Upper lobe of right lung (tissue), 1 donor: ENCODE measurements around the gene GSK3A. TPM values are rescaled to one million over a fixed set of nuclear protein-coding genes. Genes with fewer than 3 reads are reported as not detected.

ENCODE experiments used
- ATAC-seq: fragments of 200-7000 bp; cut with Tn5 transposase; one replicate; pipeline ENCODE4 v1.9.1; 2020; ENCODE audit warnings: mild to moderate bottlenecking, moderate library complexity
- DNase-seq: peaks from one replicate; pipeline ENCODE4 v3.0.0-alpha.2; 2020
- H3K27ac ChIP-seq: fragments of 200-600 bp; one replicate; pipeline ENCODE4 v1.8.0; 2022
- H3K27me3 ChIP-seq: fragments of 200-600 bp; one replicate; pipeline ENCODE4 v1.8.0; 2022; ENCODE audit warnings: mild to moderate bottlenecking
- H3K36me3 ChIP-seq: fragments of 200-600 bp; one replicate; pipeline ENCODE4 v1.8.0; 2022
- H3K4me1 ChIP-seq: fragments of 200-600 bp; one replicate; pipeline ENCODE4 v1.8.0; 2022
- H3K4me3 ChIP-seq: fragments of 200-600 bp; one replicate; pipeline ENCODE4 v1.8.0; 2022; ENCODE audit warnings: mild to moderate bottlenecking
- H3K9me3 ChIP-seq: fragments of 200-600 bp; one replicate; pipeline ENCODE4 v1.8.0; 2022
- intact Hi-C: fragments of 100-400 bp; cut with DNase I; formaldehyde crosslinking; loops from one replicate; pipeline ENCODE4 v1.11.0; 2022
- total RNA-seq: library from RNA; stranded (reverse); fragmentation: NEBNext Ultra II Directional; extraction: Animal tissue kit (Norgen Biotek cat#: 25700); gene quantifications from one replicate; pipeline ENCODE4 v1.2.1, GENCODE V29; 2021
- TF ChIP-seq, protein P1 (sequence below): fragments of 200-600 bp; IDR thresholded peaks from one replicate; pipeline ENCODE4 v1.8.0; 2022; ENCODE audit warnings: antibody characterized with exemption
- donor health status: DM: no; HTN: yes; CAD: no; lungs with severe emphysema.

The GSK3A gene
- total RNA-seq, 1 donor from 2014 or later, result 38.7 TPM

DNA sequence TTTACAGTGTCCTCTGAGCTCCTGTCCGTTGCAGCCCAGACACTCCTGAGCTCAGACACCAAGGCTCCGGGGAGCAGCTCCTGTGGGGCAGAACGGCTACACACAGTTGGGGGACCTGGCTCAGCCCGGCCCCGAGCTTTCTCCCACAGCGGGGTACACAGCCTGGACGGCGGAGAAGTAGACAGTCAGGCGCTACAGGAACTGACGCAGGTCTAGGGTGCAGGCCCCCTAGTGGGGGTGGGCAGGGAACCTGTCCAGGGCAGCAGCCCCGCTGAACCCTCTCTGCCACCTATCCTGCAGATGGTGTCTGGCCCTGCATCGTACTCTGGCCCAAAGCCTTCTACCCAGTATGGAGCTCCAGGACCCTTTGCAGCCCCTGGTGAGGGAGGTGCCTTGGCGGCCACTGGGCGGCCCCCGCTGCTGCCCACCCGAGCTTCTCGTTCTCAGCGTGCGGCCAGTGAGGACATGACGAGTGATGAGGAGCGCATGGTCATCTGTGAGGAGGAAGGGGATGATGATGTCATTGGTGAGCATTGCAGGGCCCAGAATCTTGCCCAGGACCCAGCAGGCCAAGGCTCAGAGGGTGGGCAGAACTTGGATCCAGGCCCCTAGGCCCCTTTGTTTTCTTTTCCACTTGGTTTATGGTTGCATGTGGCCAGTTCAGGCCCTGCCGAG is 46.6 kb upstream of the GSK3A start:
- no peak overlapping the region for H3K27ac ChIP-seq
- H3K4me1 ChIP-seq, result peaks cover 16% of the 10 kb centered on the region
- H3K36me3 ChIP-seq, result peaks cover 73% of the 10 kb centered on the region
- DNase-seq, result no peak
- intact Hi-C loops, result no loop called here
- ATAC-seq, result no peak
- no peak overlapping the region for H3K4me3 ChIP-seq
- TF ChIP-seq, protein P1, sequence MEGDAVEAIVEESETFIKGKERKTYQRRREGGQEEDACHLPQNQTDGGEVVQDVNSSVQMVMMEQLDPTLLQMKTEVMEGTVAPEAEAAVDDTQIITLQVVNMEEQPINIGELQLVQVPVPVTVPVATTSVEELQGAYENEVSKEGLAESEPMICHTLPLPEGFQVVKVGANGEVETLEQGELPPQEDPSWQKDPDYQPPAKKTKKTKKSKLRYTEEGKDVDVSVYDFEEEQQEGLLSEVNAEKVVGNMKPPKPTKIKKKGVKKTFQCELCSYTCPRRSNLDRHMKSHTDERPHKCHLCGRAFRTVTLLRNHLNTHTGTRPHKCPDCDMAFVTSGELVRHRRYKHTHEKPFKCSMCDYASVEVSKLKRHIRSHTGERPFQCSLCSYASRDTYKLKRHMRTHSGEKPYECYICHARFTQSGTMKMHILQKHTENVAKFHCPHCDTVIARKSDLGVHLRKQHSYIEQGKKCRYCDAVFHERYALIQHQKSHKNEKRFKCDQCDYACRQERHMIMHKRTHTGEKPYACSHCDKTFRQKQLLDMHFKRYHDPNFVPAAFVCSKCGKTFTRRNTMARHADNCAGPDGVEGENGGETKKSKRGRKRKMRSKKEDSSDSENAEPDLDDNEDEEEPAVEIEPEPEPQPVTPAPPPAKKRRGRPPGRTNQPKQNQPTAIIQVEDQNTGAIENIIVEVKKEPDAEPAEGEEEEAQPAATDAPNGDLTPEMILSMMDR, result no peak
- no peaks in the 10 kb centered on the region for H3K9me3 ChIP-seq
- H3K27me3 ChIP-seq, result no peaks in the 10 kb centered on the region

DNA sequence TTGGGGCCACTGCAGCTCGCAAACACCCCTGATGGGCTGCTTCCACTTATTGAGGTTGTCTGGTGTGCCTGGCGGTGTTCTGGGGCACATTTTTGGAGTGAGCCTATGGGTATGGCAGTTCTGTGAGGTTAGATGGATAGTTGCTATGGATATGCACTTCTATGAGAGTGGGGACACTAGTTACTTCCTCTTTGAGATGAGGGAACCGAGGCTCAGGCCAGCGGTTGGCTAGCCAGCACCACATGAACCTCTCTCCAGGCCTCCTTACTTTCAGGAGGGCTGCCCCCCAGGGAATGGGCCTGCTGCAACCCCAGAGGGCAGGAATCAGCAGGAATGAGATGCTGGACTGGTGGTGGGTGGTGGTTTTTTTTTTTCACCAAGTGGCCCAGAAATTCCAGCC is 46.0 kb upstream of the GSK3A start:
- intact Hi-C loops, result no loop called here
- peaks cover 66% of the 10 kb centered on the region for H3K36me3 ChIP-seq
- no peak for ATAC-seq

DNA sequence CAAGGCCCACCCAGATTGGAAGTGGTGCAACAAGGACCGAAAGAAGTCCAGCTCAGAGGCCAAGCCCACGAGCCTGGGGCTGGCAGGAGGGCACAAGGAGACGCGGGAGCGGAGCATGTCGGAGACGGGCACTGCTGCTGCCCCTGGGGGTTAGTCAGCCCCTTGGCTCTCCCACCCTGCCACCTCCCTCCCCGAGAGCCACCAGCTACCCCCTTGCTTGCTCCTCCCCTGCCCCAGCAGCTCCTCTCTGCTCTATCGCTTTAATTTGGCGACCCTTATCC is 45.4 kb upstream of the GSK3A start:
- H3K27ac ChIP-seq, result no peak overlapping the region
- no peak for DNase-seq
- intact Hi-C loops, result no loop called here

More for the DNA sequence above, 46.0 kb upstream of the GSK3A start:
- no peak for DNase-seq
- H3K27me3 ChIP-seq, result no peaks in the 10 kb centered on the region
- H3K4me1 ChIP-seq, result peaks cover 16% of the 10 kb centered on the region
- H3K27ac ChIP-seq, result no peak overlapping the region
- no peaks in the 10 kb centered on the region for H3K9me3 ChIP-seq
- no peak overlapping the region for H3K4me3 ChIP-seq
- TF ChIP-seq, protein P1, result no peak

DNA sequence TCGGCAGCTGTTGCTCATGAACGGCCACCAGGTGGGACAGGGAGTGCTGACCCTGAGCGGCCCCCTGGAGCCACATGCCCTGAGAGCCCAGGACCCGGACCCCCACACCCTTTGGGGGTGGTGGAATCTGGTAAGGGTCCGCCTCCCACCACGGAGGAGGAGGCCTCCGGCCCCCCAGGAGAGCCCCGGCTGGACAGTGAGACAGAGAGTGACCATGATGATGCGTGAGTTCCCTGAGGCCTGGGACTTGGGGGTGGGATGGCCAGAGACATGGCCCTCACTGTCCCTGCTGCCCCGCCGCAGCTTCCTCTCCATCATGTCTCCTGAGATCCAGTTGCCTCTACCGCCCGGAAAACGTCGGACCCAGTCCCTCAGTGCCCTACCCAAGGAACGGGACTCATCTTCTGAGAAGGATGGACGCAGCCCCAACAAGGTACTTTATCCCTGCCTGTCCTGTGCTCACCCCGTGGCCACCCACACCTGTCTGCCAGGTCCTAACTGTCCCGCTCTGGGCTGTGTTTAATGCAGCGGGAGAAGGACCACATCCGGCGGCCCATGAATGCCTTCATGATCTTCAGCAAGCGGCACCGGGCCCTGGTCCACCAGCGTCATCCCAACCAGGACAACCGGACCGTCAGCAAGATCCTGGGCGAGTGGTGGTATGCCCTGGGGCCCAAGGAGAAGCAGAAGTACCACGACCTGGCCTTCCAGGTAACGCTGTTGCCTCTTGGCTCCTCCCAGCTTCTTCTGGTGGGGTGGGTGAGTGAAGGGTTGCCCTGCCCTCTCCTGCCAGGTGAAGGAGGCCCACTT is 44.8 kb upstream of the GSK3A start:
- H3K36me3 ChIP-seq, result peaks cover 55% of the 10 kb centered on the region
- peaks cover 28% of the 10 kb centered on the region for H3K4me1 ChIP-seq
- ATAC-seq (no peak), DNase-seq (no peak)
- H3K27ac ChIP-seq, result no peak overlapping the region
- TF ChIP-seq, protein P1, result no peak
- no peak overlapping the region for H3K4me3 ChIP-seq
- no peaks in the 10 kb centered on the region for H3K9me3 ChIP-seq
- intact Hi-C loops, result no loop called here
- H3K27me3 ChIP-seq, result no peaks in the 10 kb centered on the region

More for the DNA sequence above, 45.4 kb upstream of the GSK3A start:
- no peaks in the 10 kb centered on the region for H3K27me3 ChIP-seq
- peaks cover 23% of the 10 kb centered on the region for H3K4me1 ChIP-seq
- H3K36me3 ChIP-seq, result peaks cover 60% of the 10 kb centered on the region
- H3K9me3 ChIP-seq, result no peaks in the 10 kb centered on the region
- no peak for ATAC-seq
- no peak overlapping the region for H3K4me3 ChIP-seq
- TF ChIP-seq, protein P1, result no peak

DNA sequence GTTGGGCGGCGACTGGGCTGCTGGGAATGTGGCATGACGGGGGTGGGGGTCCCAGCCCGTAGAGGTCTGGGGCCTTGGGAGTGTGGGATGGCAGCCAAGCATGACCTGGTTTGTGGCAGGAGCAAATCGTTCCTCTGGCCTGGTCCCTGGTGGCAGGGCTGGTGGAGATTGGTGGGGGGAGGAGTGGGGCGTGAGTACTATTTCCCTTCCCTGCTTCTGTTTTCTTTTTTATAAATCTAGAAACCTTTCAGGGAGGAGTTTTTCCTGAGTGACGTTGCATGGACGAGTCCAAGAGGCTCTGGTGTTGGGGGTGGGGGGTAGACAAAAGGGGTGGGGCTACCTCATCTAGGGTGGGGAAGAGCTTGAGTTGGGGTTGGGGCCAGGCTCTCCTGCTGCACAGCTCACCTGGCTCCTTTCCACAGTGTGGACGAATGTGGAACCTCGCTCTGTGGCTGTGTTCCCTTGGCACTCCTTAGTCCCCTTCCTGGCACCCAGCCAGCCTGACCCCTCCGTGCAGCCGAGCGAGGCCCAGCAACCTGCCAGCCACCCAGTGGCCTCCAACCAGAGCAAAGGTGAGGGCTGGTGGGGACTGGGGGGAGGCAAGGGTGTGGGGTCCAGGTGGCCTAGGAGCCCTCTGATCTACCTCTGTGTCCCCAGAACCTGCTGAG is 44.1 kb upstream of the GSK3A start:
- intact Hi-C loops, result no loop called here
- ATAC-seq, result no peak

More for the DNA sequence above, 44.1 kb upstream of the GSK3A start:
- no peak for DNase-seq
- H3K27ac ChIP-seq, result no peak overlapping the region
- H3K4me3 ChIP-seq, result no peak overlapping the region
- H3K9me3 ChIP-seq, result no peaks in the 10 kb centered on the region
- H3K27me3 ChIP-seq, result no peaks in the 10 kb centered on the region
- peaks cover 35% of the 10 kb centered on the region for H3K4me1 ChIP-seq
- TF ChIP-seq, protein P1, result no peak
- peaks cover 47% of the 10 kb centered on the region for H3K36me3 ChIP-seq
